Ovary (tissue), 3 donors: ENCODE measurements around the gene SMC3.

ENCODE experiments used
- CTCF ChIP-seq, 3 donors: fragments of 450-650 bp in 2 of 3; fragments of 200-600 bp in 1 of 3; IDR thresholded peaks; one replicate each; pipeline versions ENCODE4 v1.5.1 to v1.8.0; 2016 to 2022; ENCODE audit warnings: antibody characterized with exemption in 3 of 3, mild to moderate bottlenecking in 1 of 3
- EP300 ChIP-seq: sonication (generic); formaldehyde crosslinking; IDR thresholded peaks from one replicate; pipeline ENCODE4 v1.6.1; 2017; ENCODE audit warnings: antibody characterized with exemption
- donor health status: DM: no; HTN: no; CAD: no.

DNA sequence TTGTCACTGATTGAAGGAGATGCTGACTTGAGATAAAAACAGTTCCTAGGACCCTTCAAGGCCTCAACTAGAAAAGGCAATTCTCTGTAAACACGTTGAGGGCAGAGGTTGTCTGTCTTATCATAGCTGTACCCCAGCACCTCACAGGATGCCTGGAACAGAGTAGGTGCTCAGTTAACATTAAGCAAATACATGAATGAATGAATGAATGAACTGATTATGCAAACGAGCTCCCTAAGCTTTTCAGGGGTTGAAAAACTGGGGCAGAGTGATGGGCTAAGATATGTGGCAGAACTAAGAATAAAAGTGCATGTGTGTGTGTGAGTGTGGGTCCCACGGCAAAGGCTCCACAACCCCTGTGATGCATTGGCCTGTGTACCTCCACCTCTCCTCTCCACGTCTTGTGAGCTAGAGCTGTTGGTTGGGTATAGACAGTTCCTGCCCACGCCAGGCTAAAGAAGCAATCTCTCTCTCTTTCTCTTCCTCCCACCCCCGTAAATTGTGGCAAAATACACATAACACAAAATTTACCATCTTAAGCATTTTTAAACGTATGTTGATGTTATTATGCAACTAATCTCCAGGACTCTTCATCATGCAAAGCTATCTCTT is 20.9 kb upstream of the SMC3 start:
- no peak for TF ChIP-seq CTCF (IDR thresholded peaks at IDR 0.05)
- TF ChIP-seq EP300: no peak
